ENCODE measurements around the gene RCC2. TPM values are rescaled to one million over a fixed set of nuclear protein-coding genes. Genes with fewer than 3 reads are reported as not detected.

The RCC2 gene
- total RNA-seq, 1 donor from 2014 or later, result 57.2 TPM

- Histone ChIP-seq H3K9me3 (no peaks in the 10 kb centered on the region), H3K27me3 (no peaks in the 10 kb centered on the region), H3K36me3 (peaks cover 47 to 62% of the 10 kb centered on the region in 2 donors), H3K27ac (no peak overlapping the region), H3K4me1 (no peaks in the 10 kb centered on the region), H3K4me3 (no peak overlapping the region)
- TF ChIP-seq CTCF (IDR thresholded peaks at IDR 0.05), result no peak
- intact Hi-C loops (cut with DNase I), result loop anchor here (1.0 kb wide), 1 partner anchor 19 kb away; the partner anchor contains the start of gene RCC2
- no peak for DNase-seq (ENCODE audit: low spot score in 2 of 2)
Measured at GRCh38 chr1:17420391-17420918, 19.0 kb downstream of the RCC2 start.

- peak in 1 of 2 donors; percentile 86 for DNase-seq (ENCODE audit: low spot score in 2 of 2)
- H3K27ac ChIP-seq, result peak overlapping the region in 1 of 2 donors; percentile 21
- peak overlapping the region in 1 of 2 donors; percentile 21 for H3K4me3 ChIP-seq
- H3K9me3 ChIP-seq, result no peaks in the 10 kb centered on the region
- TF ChIP-seq CTCF (IDR thresholded peaks at IDR 0.05), result peak; percentile 98 to 100 (median 100)
- no peaks in the 10 kb centered on the region for H3K27me3 ChIP-seq
- intact Hi-C loops (cut with DNase I), result loop anchor here (1.0 kb wide), 1 partner anchor 20 kb away; the partner anchor contains the start of gene RCC2
- H3K36me3 ChIP-seq, result peaks cover 48 to 60% of the 10 kb centered on the region in 2 donors
- no peaks in the 10 kb centered on the region for H3K4me1 ChIP-seq
Measured at GRCh38 chr1:17419626-17420328, 19.7 kb downstream of the RCC2 start.

GRCh38 chr1:17416389-17416788 is 23.1 kb downstream of the RCC2 start:
- no peak for TF ChIP-seq CTCF (IDR thresholded peaks at IDR 0.05)
- no peaks in the 10 kb centered on the region for H3K4me1 ChIP-seq
- DNase-seq (ENCODE audit: low spot score in 2 of 2), result no peak
- peaks cover 55 to 70% of the 10 kb centered on the region in 2 donors for H3K36me3 ChIP-seq
- no peaks in the 10 kb centered on the region for H3K27me3 ChIP-seq
- no peaks in the 10 kb centered on the region for H3K9me3 ChIP-seq
- H3K4me3 ChIP-seq, result no peak overlapping the region
- no peak overlapping the region for H3K27ac ChIP-seq
- intact Hi-C loops (cut with DNase I), result no loop called here

- no peaks in the 10 kb centered on the region for H3K4me1 ChIP-seq
- no peak overlapping the region for H3K4me3 ChIP-seq
- no peaks in the 10 kb centered on the region for H3K27me3 ChIP-seq
- H3K9me3 ChIP-seq, result no peaks in the 10 kb centered on the region
- intact Hi-C loops (cut with DNase I), result no loop called here
- DNase-seq (ENCODE audit: low spot score in 2 of 2), result no peak
- TF ChIP-seq CTCF (IDR thresholded peaks at IDR 0.05), result no peak
- peaks cover 76 to 89% of the 10 kb centered on the region in 2 donors for H3K36me3 ChIP-seq
- no peak overlapping the region for H3K27ac ChIP-seq
Measured at GRCh38 chr1:17414022-17414421, 25.5 kb downstream of the RCC2 start.

GRCh38 chr1:17412093-17412870 is 27.2 kb downstream of the RCC2 start:
- no peaks in the 10 kb centered on the region for H3K9me3 ChIP-seq
- H3K4me3 ChIP-seq, result no peak overlapping the region
- no peaks in the 10 kb centered on the region for H3K27me3 ChIP-seq
- DNase-seq (ENCODE audit: low spot score in 2 of 2), result no peak
- no peak for TF ChIP-seq CTCF (IDR thresholded peaks at IDR 0.05)
- no peak overlapping the region for H3K27ac ChIP-seq
- no peaks in the 10 kb centered on the region for H3K4me1 ChIP-seq
- H3K36me3 ChIP-seq, result peaks cover 72 to 84% of the 10 kb centered on the region in 2 donors
- intact Hi-C loops (cut with DNase I), result no loop called here
